Mesenchymal stem cell (in vitro differentiated cells and primary cell): ENCODE results near the gene ZNF226.

Experiments used
- DNase-seq: peaks from one replicate; pipeline ENCODE4 v3.0.0-alpha.2; 2013
- H2AFZ ChIP-seq: one replicate; pipeline ENCODE4 v1.6.1; 2013; ENCODE audit warnings: low read depth, mild to moderate bottlenecking, control low read depth, inconsistent platforms, low read length, moderate library complexity
- H2AK5ac ChIP-seq: 2 replicates; pipeline ENCODE4 v1.6.1; 2013; ENCODE audit warnings: low read length, moderate library complexity, mild to moderate bottlenecking, inconsistent platforms; ENCODE audit not compliant: severe bottlenecking
- H2BK120ac ChIP-seq: one replicate; pipeline ENCODE4 v1.6.1; 2013; ENCODE audit warnings: low read depth, mild to moderate bottlenecking, inconsistent platforms, low read length, moderate library complexity
- H2BK12ac ChIP-seq, 2 experiments: one replicate each; pipeline ENCODE4 v1.6.1; 2013; ENCODE audit warnings: inconsistent platforms in 2 of 2, low read length in 2 of 2, mild to moderate bottlenecking in 2 of 2, moderate library complexity in 2 of 2, control low read depth in 1 of 2
- H2BK15ac ChIP-seq: one replicate; pipeline ENCODE4 v1.6.1; 2013; ENCODE audit warnings: mild to moderate bottlenecking, low read depth, inconsistent platforms; ENCODE audit not compliant: poor library complexity, severe bottlenecking
- H2BK5ac ChIP-seq: 2 replicates; pipeline ENCODE4 v1.6.1; 2013; ENCODE audit warnings: low read depth, mild to moderate bottlenecking, low read length, control low read depth, inconsistent platforms; ENCODE audit not compliant: poor library complexity, severe bottlenecking
- H3K14ac ChIP-seq, 2 experiments: one replicate each; pipeline ENCODE4 v1.6.1; 2013; ENCODE audit warnings: inconsistent platforms in 2 of 2, low read length in 2 of 2, control low read depth in 1 of 2, mild to moderate bottlenecking in 1 of 2, moderate library complexity in 1 of 2
- H3K18ac ChIP-seq, 2 experiments: one replicate each; pipeline ENCODE4 v1.6.1; 2013; ENCODE audit warnings: inconsistent platforms in 2 of 2, low read length in 2 of 2, control low read depth in 1 of 2, low read depth in 1 of 2, mild to moderate bottlenecking in 1 of 2
- H3K23ac ChIP-seq, 2 experiments: one replicate each; pipeline ENCODE4 v1.6.1; 2013; ENCODE audit warnings: inconsistent platforms in 2 of 2, low read length in 2 of 2, mild to moderate bottlenecking in 2 of 2, moderate library complexity in 2 of 2, control low read depth in 1 of 2
- H3K27ac ChIP-seq: 2 replicates; pipeline ENCODE4 v1.5.1; 2013; ENCODE audit warnings: mild to moderate bottlenecking, moderate library complexity, low read length, control low read depth, inconsistent platforms; ENCODE audit not compliant: poor library complexity, severe bottlenecking
- H3K27me3 ChIP-seq, 2 experiments: 2 replicates each; pipeline versions ENCODE4 v1.6.1 to v1.7.0; 2013; ENCODE audit warnings: low read length in 2 of 2, mild to moderate bottlenecking in 2 of 2, moderate library complexity in 2 of 2, control low read depth in 1 of 2, inconsistent platforms in 1 of 2; ENCODE audit not compliant: control insufficient read depth in 1 of 2, insufficient read depth in 1 of 2
- H3K36me3 ChIP-seq, 2 experiments: 2 replicates each; pipeline versions ENCODE4 v1.6.1 to v1.7.0; 2013; ENCODE audit warnings: low read length in 2 of 2, control low read depth in 1 of 2, inconsistent platforms in 1 of 2, low read depth in 1 of 2, mild to moderate bottlenecking in 1 of 2; ENCODE audit not compliant: insufficient read depth in 2 of 2, control insufficient read depth in 1 of 2
- H3K4ac ChIP-seq, 2 experiments: one replicate each; pipeline ENCODE4 v1.6.1; 2013; ENCODE audit warnings: inconsistent platforms in 2 of 2, low read length in 2 of 2, mild to moderate bottlenecking in 2 of 2, moderate library complexity in 2 of 2, control low read depth in 1 of 2, low read depth in 1 of 2
- H3K4me1 ChIP-seq: 2 replicates; pipeline ENCODE4 v1.6.1; 2013; ENCODE audit warnings: low read depth, low read length, control low read depth; ENCODE audit not compliant: control insufficient read depth, insufficient read depth
- H3K4me2 ChIP-seq: 2 replicates; pipeline ENCODE4 v1.6.1; 2013; ENCODE audit warnings: low read length, mild to moderate bottlenecking, inconsistent platforms; ENCODE audit not compliant: poor library complexity, severe bottlenecking
- H3K4me3 ChIP-seq, 2 experiments: 2 replicates each; pipeline versions ENCODE4 v1.5.1 to v1.7.0; 2013; ENCODE audit warnings: low read length in 2 of 2, mild to moderate bottlenecking in 2 of 2, control low read depth in 1 of 2, low read depth in 1 of 2; ENCODE audit not compliant: insufficient read depth in 1 of 2
- H3K79me1 ChIP-seq: replicated peaks from 2 replicates; pipeline ENCODE4 v1.6.1; 2013; ENCODE audit warnings: mild to moderate bottlenecking, control low read depth, low read length, inconsistent platforms; ENCODE audit not compliant: poor library complexity, severe bottlenecking
- H3K9ac ChIP-seq: 2 replicates; pipeline ENCODE4 v1.7.0; 2013; ENCODE audit warnings: mild to moderate bottlenecking, low read length, moderate library complexity
- H3K9me3 ChIP-seq: 2 replicates; pipeline ENCODE4 v1.7.0; 2013; ENCODE audit warnings: mild to moderate bottlenecking, low read length; ENCODE audit not compliant: control insufficient read depth
- H4K8ac ChIP-seq: one replicate; pipeline ENCODE4 v1.6.1; 2013; ENCODE audit warnings: inconsistent platforms, mild to moderate bottlenecking, low read length, moderate library complexity
- H4K91ac ChIP-seq: one replicate; pipeline ENCODE4 v1.6.1; 2013; ENCODE audit warnings: mild to moderate bottlenecking, low read length, inconsistent platforms
- WGBS: methylation state at CpG from one replicate; pipeline ENCODE4 v1.1.7; 2013; ENCODE audit warnings: mixed read lengths; 5-methylcytosine and 5-hydroxymethylcytosine counted together

The ZNF226 gene

DNA sequence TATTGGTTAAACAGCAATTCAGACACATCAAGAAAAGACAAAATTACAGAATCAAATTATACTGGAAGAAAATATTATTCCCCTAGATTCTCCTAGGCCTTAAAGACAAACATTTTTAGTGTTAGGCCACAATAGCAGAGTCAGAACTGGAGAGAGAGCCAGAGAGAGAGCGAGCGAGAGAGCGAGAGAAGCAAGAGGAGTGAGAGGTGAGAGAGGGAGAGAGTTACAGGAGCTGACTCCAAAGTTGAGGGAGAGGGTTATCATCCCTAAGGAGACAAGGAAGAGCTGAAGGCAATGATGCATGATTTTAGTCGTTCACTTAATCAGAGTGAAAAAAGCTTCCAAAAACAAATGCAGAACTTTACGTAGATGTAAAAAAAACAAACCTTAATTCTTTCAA, 27.2 kb downstream of the ZNF226 start:
- Histone ChIP-seq H2AK5ac (no peak overlapping the region), H2BK5ac (no peak overlapping the region), H3K9me3 (peaks cover 43% of the 10 kb centered on the region), H3K36me3 (no peaks in the 10 kb centered on the region), H3K23ac (no peak overlapping the region), H3K4ac (no peak overlapping the region), H3K4me3 (no peak overlapping the region), H4K8ac (no peak overlapping the region), H3K27me3 (no peaks in the 10 kb centered on the region), H2BK12ac (no peak overlapping the region), H3K4me2 (no peak overlapping the region), H3K27ac (no peak overlapping the region), H2BK120ac (no peak overlapping the region), H3K4me1 (no peaks in the 10 kb centered on the region), H4K91ac (no peak overlapping the region), H3K14ac (no peak overlapping the region), H3K79me1 (no peaks in the 10 kb centered on the region), H2BK15ac (no peak overlapping the region), H3K9ac (no peak overlapping the region), H3K18ac (no peak overlapping the region), H2AFZ (no peak overlapping the region)
- 97% methylated on average over 3 of the region's 5 CpGs for WGBS
- no peak for DNase-seq

DNA sequence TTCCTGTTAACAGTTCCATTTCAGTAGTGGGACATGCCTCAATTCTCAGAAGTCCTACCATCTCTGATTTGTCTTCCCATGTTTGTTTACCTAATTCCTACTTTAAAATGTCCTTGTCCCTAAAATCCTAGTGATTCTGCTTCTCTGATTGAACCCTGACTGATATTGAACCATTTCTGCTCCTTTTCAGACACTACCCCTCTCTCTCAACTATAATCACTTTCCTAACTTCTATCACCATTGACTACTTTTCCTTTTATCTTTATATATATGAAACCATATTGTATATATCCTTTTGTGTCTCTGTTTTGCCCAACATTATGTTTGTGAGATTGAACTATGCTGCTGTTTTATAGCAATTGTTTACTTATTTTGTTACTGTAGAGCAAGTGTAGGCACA, 31.9 kb downstream of the ZNF226 start:
- H3K14ac ChIP-seq, result no peak overlapping the region

DNA sequence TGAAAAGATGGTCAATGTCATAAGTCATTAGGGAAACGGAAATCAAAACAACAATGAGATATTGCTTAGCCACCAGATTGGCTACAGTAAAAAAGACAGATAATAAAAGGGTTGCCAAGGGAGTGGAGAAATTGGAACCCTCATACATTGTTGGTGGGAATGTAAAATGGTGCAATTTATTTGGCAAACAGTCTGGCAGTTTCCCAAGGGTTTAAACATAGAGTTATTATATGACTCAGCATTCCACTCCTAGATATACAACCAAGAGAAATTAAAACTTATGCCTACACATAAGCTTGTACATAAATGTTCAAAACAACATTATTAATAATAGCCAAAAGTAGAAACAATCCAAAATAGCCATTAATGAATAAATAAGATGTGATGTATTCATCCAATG, 37.6 kb downstream of the ZNF226 start:
- Histone ChIP-seq H3K18ac (no peak overlapping the region), H3K4ac (no peak overlapping the region), H3K9me3 (peaks cover 15% of the 10 kb centered on the region), H3K27me3 (no peaks in the 10 kb centered on the region), H3K4me1 (no peaks in the 10 kb centered on the region), H3K4me2 (no peak overlapping the region), H2AFZ (no peak overlapping the region), H3K14ac (no peak overlapping the region), H2BK12ac (no peak overlapping the region), H4K91ac (no peak overlapping the region), H3K36me3 (no peaks in the 10 kb centered on the region), H2AK5ac (no peak overlapping the region), H3K79me1 (no peaks in the 10 kb centered on the region), H3K27ac (no peak overlapping the region), H4K8ac (no peak overlapping the region), H3K4me3 (no peak overlapping the region), H2BK5ac (no peak overlapping the region), H2BK15ac (no peak overlapping the region), H3K9ac (no peak overlapping the region), H2BK120ac (no peak overlapping the region), H3K23ac (no peak overlapping the region)
- whole genome bisulfite sequencing, result 100% methylated on average over 1 of the region's 1 CpG
- no peak for DNase-seq

More for the DNA sequence above, 31.9 kb downstream of the ZNF226 start:
- Histone ChIP-seq H2BK120ac (no peak overlapping the region), H3K4ac (no peak overlapping the region), H3K27ac (no peak overlapping the region), H3K4me2 (no peak overlapping the region), H3K23ac (no peak overlapping the region), H3K4me3 (no peak overlapping the region), H4K91ac (no peak overlapping the region), H3K27me3 (no peaks in the 10 kb centered on the region), H2BK5ac (no peak overlapping the region), H3K36me3 (no peaks in the 10 kb centered on the region), H3K9ac (no peak overlapping the region), H3K4me1 (no peaks in the 10 kb centered on the region), H3K79me1 (no peaks in the 10 kb centered on the region), H3K9me3 (peaks cover 22% of the 10 kb centered on the region), H2BK12ac (no peak overlapping the region), H3K18ac (no peak overlapping the region), H2AK5ac (no peak overlapping the region), H2BK15ac (no peak overlapping the region), H2AFZ (no peak overlapping the region), H4K8ac (no peak overlapping the region)
- DNase-seq, result no peak

DNA sequence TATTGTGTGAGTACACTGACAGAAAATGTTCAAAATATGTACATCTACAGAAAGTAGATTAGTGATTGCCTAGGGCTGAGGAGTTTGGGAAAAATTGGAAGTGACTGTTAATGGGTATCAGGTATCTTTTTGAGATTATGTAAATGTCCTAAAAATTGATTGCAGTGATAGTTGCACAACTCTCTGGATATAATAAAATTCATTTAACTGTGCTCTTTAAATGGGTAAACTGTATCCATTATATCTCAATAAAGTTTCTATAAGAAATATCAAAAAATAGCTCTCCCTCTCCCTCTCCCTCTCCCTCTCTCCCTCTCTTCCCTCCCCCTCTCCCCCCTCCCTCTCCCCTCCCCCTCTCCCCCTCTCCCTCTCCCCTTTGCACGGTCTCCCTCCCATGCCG, 38.1 kb downstream of the ZNF226 start:
- H2AFZ ChIP-seq, result no peak overlapping the region
- no peak overlapping the region for H4K8ac ChIP-seq
- WGBS, result 100% methylated on average over 2 of the region's 2 CpGs
- H2BK12ac ChIP-seq, result no peak overlapping the region
- no peak overlapping the region for H3K4ac ChIP-seq
- H3K27ac ChIP-seq, result no peak overlapping the region
- no peak overlapping the region for H2BK15ac ChIP-seq
- H3K14ac ChIP-seq, result no peak overlapping the region
- H2BK5ac ChIP-seq, result no peak overlapping the region
- no peak for DNase-seq
- no peak overlapping the region for H3K4me2 ChIP-seq
- no peak overlapping the region for H3K9ac ChIP-seq
- H3K79me1 ChIP-seq, result no peaks in the 10 kb centered on the region
- no peak overlapping the region for H2AK5ac ChIP-seq
- no peak overlapping the region for H3K4me3 ChIP-seq
- no peak overlapping the region for H4K91ac ChIP-seq
- H2BK120ac ChIP-seq, result no peak overlapping the region
- peaks cover 15% of the 10 kb centered on the region for H3K9me3 ChIP-seq
- H3K4me1 ChIP-seq, result no peaks in the 10 kb centered on the region
- H3K27me3 ChIP-seq, result no peaks in the 10 kb centered on the region
- H3K18ac ChIP-seq, result no peak overlapping the region
- no peaks in the 10 kb centered on the region for H3K36me3 ChIP-seq
- H3K23ac ChIP-seq, result no peak overlapping the region
